GM18505 (cell line): ENCODE data around the gene NME7.
A peak's percentile ranks its signal among the peaks of the same experiment; 100 is the strongest.

Experiments used
- ATAC-seq: cut with Tn5 transposase; IDR thresholded peaks from one replicate; pipeline ENCODE4 v1.9.1; 2021; ENCODE audit not compliant: unreplicated experiment
- POLR2A ChIP-seq: IDR thresholded peaks from 4 replicates; pipeline ENCODE4 v1.6.1; 2011; ENCODE audit warnings: borderline replicate concordance; ENCODE audit not compliant: insufficient read depth, insufficient read length; ENCODE audit errors: extremely low read depth

Gene NME7

GRCh38 chr1:169098380-169098779 lies 269.2 kb downstream of the NME7 start:
- ATAC-seq = no peak

GRCh38 chr1:169094897-169095569 lies 272.6 kb downstream of the NME7 start:
- ATAC-seq = no peak
- TF ChIP-seq POLR2A = no peak

More at GRCh38 chr1:169098380-169098779, 269.2 kb downstream of the NME7 start:
- TF ChIP-seq POLR2A = no peak

- no peak for ATAC-seq
- TF ChIP-seq POLR2A = no peak
Measured at GRCh38 chr1:169092399-169092798, 275.2 kb downstream of the NME7 start.

GRCh38 chr1:169091480-169091941 lies 276.1 kb downstream of the NME7 start:
- TF ChIP-seq POLR2A = no peak
- ATAC-seq = peak; percentile 71

- ATAC-seq = peak; percentile 40
- TF ChIP-seq POLR2A = no peak
Measured at GRCh38 chr1:169090900-169091311, 276.7 kb downstream of the NME7 start.

GRCh38 chr1:169090308-169090899 lies 277.2 kb downstream of the NME7 start:
- TF ChIP-seq POLR2A = no peak
- ATAC-seq = no peak

GRCh38 chr1:169089776-169090175 lies 277.8 kb downstream of the NME7 start:
- TF ChIP-seq POLR2A = no peak
- ATAC-seq = no peak

GRCh38 chr1:169087876-169088275 lies 279.7 kb downstream of the NME7 start:
- ATAC-seq = no peak
- TF ChIP-seq POLR2A = no peak

- no peak for ATAC-seq
- TF ChIP-seq POLR2A = no peak
Measured at GRCh38 chr1:169086603-169087455, 280.8 kb downstream of the NME7 start.

- no peak for ATAC-seq
- TF ChIP-seq POLR2A = no peak
Measured at GRCh38 chr1:169085911-169086310, 281.7 kb downstream of the NME7 start.
